Neural cell (in vitro differentiated cells): ENCODE results near the gene RAB11FIP3. TPM values are rescaled to one million over a fixed set of nuclear protein-coding genes. Genes with fewer than 3 reads are reported as not detected.

Source experiments
- H2AFZ ChIP-seq: fragments of 200-600, 300-800 bp; sonication (generic), shearing (Covaris generic); 2 replicates; pipeline ENCODE4 v1.6.0; 2014; ENCODE audit warnings: low read depth, mild to moderate bottlenecking, antibody characterized with exemption, low read length, moderate library complexity
- H3F3A ChIP-seq: fragments of 200-600 bp; shearing (Covaris generic); 2 replicates; pipeline ENCODE4 v1.6.1; 2016; ENCODE audit warnings: mild to moderate bottlenecking, moderate library complexity, mixed read lengths, antibody characterized with exemption, low read length; ENCODE audit not compliant: insufficient read depth, poor library complexity, severe bottlenecking
- H3K27ac ChIP-seq: fragments of 200-600, 300-800 bp; sonication (generic), shearing (Covaris generic); 2 replicates; pipeline ENCODE4 v1.5.1; 2014; ENCODE audit warnings: mild to moderate bottlenecking, low read length, moderate library complexity
- H3K27me3 ChIP-seq: fragments of 300-800, 200-600 bp; sonication (generic), shearing (Covaris generic); 2 replicates; pipeline ENCODE4 v1.6.0; 2014; ENCODE audit warnings: mild to moderate bottlenecking, low read depth, low read length, moderate library complexity; ENCODE audit not compliant: insufficient read depth
- H3K36me3 ChIP-seq: fragments of 300-800, 200-600 bp; sonication (generic), shearing (Covaris generic); 2 replicates; pipeline ENCODE4 v1.5.1; 2014; ENCODE audit warnings: mild to moderate bottlenecking, antibody characterized with exemption, low read length, moderate library complexity; ENCODE audit not compliant: insufficient read depth
- H3K4me2 ChIP-seq: fragments of 300-800, 200-600 bp; sonication (generic), shearing (Covaris generic); 2 replicates; pipeline ENCODE4 v1.6.0; 2014; ENCODE audit warnings: mild to moderate bottlenecking, low read length
- H3K4me3 ChIP-seq: fragments of 300-800, 200-600 bp; sonication (generic), shearing (Covaris generic); 2 replicates; pipeline ENCODE4 v1.5.1; 2014; ENCODE audit warnings: mild to moderate bottlenecking, low read length, moderate library complexity
- H3K79me2 ChIP-seq: fragments of 200-600 bp; shearing (Covaris generic); replicated peaks from 2 replicates; pipeline ENCODE4 v1.6.0; 2014; ENCODE audit warnings: mild to moderate bottlenecking, low read length, moderate library complexity; ENCODE audit not compliant: insufficient read depth
- H3K9ac ChIP-seq: fragments of 300-800, 200-600 bp; sonication (generic), shearing (Covaris generic); 2 replicates; pipeline ENCODE4 v1.6.1; 2016; ENCODE audit warnings: mild to moderate bottlenecking, low read length, mixed read lengths
- H3K9me2 ChIP-seq: fragments of 200-600 bp; shearing (Covaris generic); 2 replicates; pipeline ENCODE4 v1.6.1; 2016; ENCODE audit warnings: mild to moderate bottlenecking, low read length, mixed read lengths; ENCODE audit not compliant: insufficient read depth
- H3K9me3 ChIP-seq: fragments of 200-600, 300-800 bp; sonication (generic), shearing (Covaris generic); 2 replicates; pipeline ENCODE4 v1.6.1; 2016; ENCODE audit warnings: mild to moderate bottlenecking, mixed run types, low read length, moderate library complexity, mixed read lengths
- H4K20me1 ChIP-seq: fragments of 200-600 bp; shearing (Covaris generic); 2 replicates; pipeline ENCODE4 v1.6.1; 2016; ENCODE audit warnings: mild to moderate bottlenecking, mixed run types; ENCODE audit not compliant: insufficient read depth
- EP300 ChIP-seq: fragments of 450-650 bp; conservative IDR thresholded peaks from 2 replicates; pipeline ENCODE4 v1.6.1; 2014; ENCODE audit warnings: antibody characterized with exemption, mild to moderate bottlenecking, moderate library complexity; ENCODE audit not compliant: poor library complexity, severe bottlenecking
- EZH2 ChIP-seq: fragments of 200-600, 300-800 bp; shearing (Covaris generic), sonication (generic); IDR thresholded peaks from 2 replicates; pipeline ENCODE4 v1.6.1; 2014; ENCODE audit warnings: antibody characterized with exemption, low read length, borderline replicate concordance, mild to moderate bottlenecking; ENCODE audit not compliant: insufficient read depth, poor library complexity, severe bottlenecking
- MXI1 ChIP-seq: fragments of 450-650 bp; conservative IDR thresholded peaks from 2 replicates; pipeline ENCODE4 v1.6.1; 2014; ENCODE audit warnings: antibody characterized with exemption, mild to moderate bottlenecking; ENCODE audit not compliant: poor library complexity, severe bottlenecking
- POLR2AphosphoS5 ChIP-seq: IDR thresholded peaks from 2 replicates; pipeline ENCODE4 v1.6.1; 2012
- RAD21 ChIP-seq: fragments of 450-650 bp; conservative IDR thresholded peaks from 2 replicates; pipeline ENCODE4 v1.6.1; 2014; ENCODE audit warnings: antibody characterized with exemption, mild to moderate bottlenecking, moderate library complexity
- SMC3 ChIP-seq: fragments of 450-650 bp; conservative IDR thresholded peaks from 2 replicates; pipeline ENCODE4 v1.6.1; 2014; ENCODE audit warnings: antibody characterized with exemption, mild to moderate bottlenecking, moderate library complexity; ENCODE audit not compliant: poor library complexity
- TAF1 ChIP-seq: IDR thresholded peaks from 2 replicates; pipeline ENCODE4 v1.6.1; 2012; ENCODE audit warnings: low read depth
- polyA plus RNA-seq: library from polyadenylated mRNA; depleted of rRNA; stranded (reverse); fragments of >200 nt; gene quantifications from 2 replicates; pipeline ENCODE4 v1.2.3, GENCODE V29; 2014
- TF ChIP-seq, protein P1 (sequence below): IDR thresholded peaks from 2 replicates; pipeline ENCODE4 v1.6.1; 2012; ENCODE audit warnings: borderline replicate concordance
- TF ChIP-seq, protein P2 (sequence below): fragments of 450-650 bp; IDR thresholded peaks from 2 replicates; pipeline ENCODE4 v1.5.1; 2014; ENCODE audit warnings: antibody characterized with exemption, mild to moderate bottlenecking, moderate library complexity; ENCODE audit not compliant: poor library complexity, severe bottlenecking

Gene RAB11FIP3
- polyA plus RNA-seq, 1 donor from 2014 or later, result 55.0 TPM

DNA sequence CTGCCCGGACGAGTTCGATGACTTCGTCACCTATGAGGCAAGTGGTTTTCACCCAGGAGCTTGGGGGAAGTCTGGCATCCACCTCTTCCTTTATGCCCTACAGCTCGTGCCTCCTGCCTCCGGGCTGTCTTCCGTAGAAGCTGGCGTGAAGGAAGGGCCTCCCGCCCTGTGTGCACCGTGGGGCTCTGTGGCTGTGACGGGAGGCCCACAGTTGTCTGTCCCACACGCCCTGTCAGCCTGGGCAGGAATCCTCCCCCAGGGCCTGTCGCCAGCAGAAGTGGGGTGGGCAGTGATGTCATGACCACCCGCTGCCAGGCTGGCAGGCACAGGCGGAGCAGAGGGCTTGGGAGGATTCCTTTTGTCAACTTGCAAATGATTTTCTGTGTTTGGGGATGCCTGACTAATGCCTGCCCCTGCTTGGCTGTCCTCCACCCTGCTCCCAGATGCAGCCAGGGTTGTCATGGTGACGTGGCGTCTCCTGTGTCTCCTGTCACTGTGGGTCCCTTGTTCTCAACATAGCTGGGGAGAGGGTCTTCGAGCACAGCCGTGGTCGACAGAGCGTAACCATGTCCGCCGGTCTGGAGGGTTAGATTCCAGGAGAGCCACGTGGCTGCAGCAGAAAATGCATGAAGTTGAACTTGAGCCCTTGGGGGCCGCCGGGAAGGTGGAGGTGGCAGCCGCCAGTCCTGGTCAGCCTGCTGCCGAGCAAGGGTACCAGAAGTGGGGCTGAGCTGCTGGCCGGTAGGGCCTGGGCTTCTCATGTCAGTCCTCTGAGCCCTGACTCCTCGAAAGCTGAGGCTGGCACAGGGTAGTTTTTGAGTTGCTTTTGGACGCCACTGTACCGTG is 46.1 kb downstream of the RAB11FIP3 start:
- no peaks in the 10 kb centered on the region for H3F3A ChIP-seq
- H3K79me2 ChIP-seq, result peaks cover 23% of the 10 kb centered on the region
- no peak overlapping the region for H3K4me2 ChIP-seq
- H3K27me3 ChIP-seq, result no peaks in the 10 kb centered on the region
- H4K20me1 ChIP-seq, result no peaks in the 10 kb centered on the region
- H3K4me3 ChIP-seq, result peak overlapping the region; percentile 48
- no peaks in the 10 kb centered on the region for H3K36me3 ChIP-seq
- H3K9me3 ChIP-seq, result no peaks in the 10 kb centered on the region
- TF ChIP-seq, protein P1, sequence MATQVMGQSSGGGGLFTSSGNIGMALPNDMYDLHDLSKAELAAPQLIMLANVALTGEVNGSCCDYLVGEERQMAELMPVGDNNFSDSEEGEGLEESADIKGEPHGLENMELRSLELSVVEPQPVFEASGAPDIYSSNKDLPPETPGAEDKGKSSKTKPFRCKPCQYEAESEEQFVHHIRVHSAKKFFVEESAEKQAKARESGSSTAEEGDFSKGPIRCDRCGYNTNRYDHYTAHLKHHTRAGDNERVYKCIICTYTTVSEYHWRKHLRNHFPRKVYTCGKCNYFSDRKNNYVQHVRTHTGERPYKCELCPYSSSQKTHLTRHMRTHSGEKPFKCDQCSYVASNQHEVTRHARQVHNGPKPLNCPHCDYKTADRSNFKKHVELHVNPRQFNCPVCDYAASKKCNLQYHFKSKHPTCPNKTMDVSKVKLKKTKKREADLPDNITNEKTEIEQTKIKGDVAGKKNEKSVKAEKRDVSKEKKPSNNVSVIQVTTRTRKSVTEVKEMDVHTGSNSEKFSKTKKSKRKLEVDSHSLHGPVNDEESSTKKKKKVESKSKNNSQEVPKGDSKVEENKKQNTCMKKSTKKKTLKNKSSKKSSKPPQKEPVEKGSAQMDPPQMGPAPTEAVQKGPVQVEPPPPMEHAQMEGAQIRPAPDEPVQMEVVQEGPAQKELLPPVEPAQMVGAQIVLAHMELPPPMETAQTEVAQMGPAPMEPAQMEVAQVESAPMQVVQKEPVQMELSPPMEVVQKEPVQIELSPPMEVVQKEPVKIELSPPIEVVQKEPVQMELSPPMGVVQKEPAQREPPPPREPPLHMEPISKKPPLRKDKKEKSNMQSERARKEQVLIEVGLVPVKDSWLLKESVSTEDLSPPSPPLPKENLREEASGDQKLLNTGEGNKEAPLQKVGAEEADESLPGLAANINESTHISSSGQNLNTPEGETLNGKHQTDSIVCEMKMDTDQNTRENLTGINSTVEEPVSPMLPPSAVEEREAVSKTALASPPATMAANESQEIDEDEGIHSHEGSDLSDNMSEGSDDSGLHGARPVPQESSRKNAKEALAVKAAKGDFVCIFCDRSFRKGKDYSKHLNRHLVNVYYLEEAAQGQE, result no peak
- TF ChIP-seq, protein P2, sequence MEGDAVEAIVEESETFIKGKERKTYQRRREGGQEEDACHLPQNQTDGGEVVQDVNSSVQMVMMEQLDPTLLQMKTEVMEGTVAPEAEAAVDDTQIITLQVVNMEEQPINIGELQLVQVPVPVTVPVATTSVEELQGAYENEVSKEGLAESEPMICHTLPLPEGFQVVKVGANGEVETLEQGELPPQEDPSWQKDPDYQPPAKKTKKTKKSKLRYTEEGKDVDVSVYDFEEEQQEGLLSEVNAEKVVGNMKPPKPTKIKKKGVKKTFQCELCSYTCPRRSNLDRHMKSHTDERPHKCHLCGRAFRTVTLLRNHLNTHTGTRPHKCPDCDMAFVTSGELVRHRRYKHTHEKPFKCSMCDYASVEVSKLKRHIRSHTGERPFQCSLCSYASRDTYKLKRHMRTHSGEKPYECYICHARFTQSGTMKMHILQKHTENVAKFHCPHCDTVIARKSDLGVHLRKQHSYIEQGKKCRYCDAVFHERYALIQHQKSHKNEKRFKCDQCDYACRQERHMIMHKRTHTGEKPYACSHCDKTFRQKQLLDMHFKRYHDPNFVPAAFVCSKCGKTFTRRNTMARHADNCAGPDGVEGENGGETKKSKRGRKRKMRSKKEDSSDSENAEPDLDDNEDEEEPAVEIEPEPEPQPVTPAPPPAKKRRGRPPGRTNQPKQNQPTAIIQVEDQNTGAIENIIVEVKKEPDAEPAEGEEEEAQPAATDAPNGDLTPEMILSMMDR, result no peak
- TF ChIP-seq SMC3 (no peak), EZH2 (no peak), RAD21 (no peak), TAF1 (no peak), POLR2AphosphoS5 (no peak), EP300 (no peak), MXI1 (no peak)
- H3K9me2 ChIP-seq, result no peaks in the 10 kb centered on the region
- no peak overlapping the region for H2AFZ ChIP-seq
- peak overlapping the region; percentile 55 for H3K27ac ChIP-seq
- peak overlapping the region; percentile 34 for H3K9ac ChIP-seq

DNA sequence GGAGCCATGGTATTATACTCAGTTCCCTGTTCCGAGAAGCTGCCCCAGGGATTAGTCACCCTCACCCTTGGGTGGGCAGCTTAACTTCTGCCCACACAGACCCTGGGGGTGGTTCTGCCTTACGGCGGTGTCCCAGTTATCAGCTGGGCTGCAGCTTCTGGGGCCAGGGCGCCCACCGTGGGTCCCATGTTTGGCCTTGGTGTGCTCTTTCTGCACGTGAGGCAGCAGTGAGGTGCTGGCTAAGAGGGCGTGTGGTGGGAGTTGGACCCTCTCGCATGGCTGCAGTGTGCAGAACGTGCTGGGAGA is 46.7 kb downstream of the RAB11FIP3 start:
- H3K36me3 ChIP-seq, result no peaks in the 10 kb centered on the region
- no peak overlapping the region for H3K4me2 ChIP-seq
- no peaks in the 10 kb centered on the region for H3K9me2 ChIP-seq
- no peak overlapping the region for H2AFZ ChIP-seq
- H3K27ac ChIP-seq, result peak overlapping the region; percentile 55
- no peak for TF ChIP-seq TAF1
- TF ChIP-seq EP300, result no peak
- TF ChIP-seq, protein P2, result no peak
- TF ChIP-seq EZH2, result no peak
- TF ChIP-seq RAD21, result no peak
- TF ChIP-seq, protein P1, result no peak
- TF ChIP-seq MXI1, result no peak
- TF ChIP-seq SMC3, result no peak
- no peaks in the 10 kb centered on the region for H4K20me1 ChIP-seq
- no peaks in the 10 kb centered on the region for H3F3A ChIP-seq
- no peaks in the 10 kb centered on the region for H3K9me3 ChIP-seq
- no peaks in the 10 kb centered on the region for H3K27me3 ChIP-seq
- peak overlapping the region; percentile 48 for H3K4me3 ChIP-seq
- peak overlapping the region; percentile 34 for H3K9ac ChIP-seq
- H3K79me2 ChIP-seq, result peaks cover 20% of the 10 kb centered on the region
